Tibial nerve (tissue), 4 donors: ENCODE results near the gene ZNF699.

Experiments used
- EP300 ChIP-seq, 2 donors: sonication (generic); formaldehyde crosslinking; IDR thresholded peaks; one replicate each; pipeline ENCODE4 v1.6.1; 2017; ENCODE audit warnings: antibody characterized with exemption in 2 of 2, mild to moderate bottlenecking in 1 of 2
- POLR2A ChIP-seq, 2 donors: fragments of 450-650 bp; IDR thresholded peaks; one replicate each; pipeline ENCODE4 v1.6.1; 2017; ENCODE audit warnings: antibody characterized with exemption in 2 of 2, mild to moderate bottlenecking in 2 of 2, moderate library complexity in 2 of 2
- TF ChIP-seq, protein P1 (sequence below), 5 experiments: fragments of 200-600 bp in 3 of 5; fragments of 450-650 bp in 2 of 5; sonication (generic) in 3 of 5; IDR thresholded peaks; one replicate each; pipeline ENCODE4 v1.5.1; 2016 to 2019; ENCODE audit warnings: antibody characterized with exemption in 5 of 5, mild to moderate bottlenecking in 3 of 5, moderate library complexity in 2 of 5

DNA sequence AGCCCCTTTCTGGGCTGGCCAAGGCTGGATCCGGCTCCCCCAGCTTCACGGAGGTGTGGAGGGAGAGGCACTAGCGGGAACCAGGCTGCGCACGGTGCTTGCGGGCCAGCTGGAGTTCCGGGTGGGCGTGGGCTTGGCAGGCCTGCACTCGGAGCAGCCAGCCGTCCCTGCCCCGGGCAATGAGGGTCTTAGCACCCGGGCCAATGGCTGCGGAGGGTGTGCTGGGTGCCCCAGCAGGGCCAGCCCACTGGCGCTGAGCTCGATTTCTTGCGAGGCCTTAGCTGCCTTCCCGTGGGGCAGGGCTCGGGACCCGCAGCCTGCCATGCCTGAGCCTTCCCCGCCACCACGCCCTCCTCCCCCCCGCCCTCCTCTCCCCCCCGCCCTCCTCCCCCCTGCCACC, 11.7 kb upstream of the ZNF699 start:
- no peak for TF ChIP-seq POLR2A (IDR thresholded peaks at IDR 0.05)
- TF ChIP-seq, protein P1, sequence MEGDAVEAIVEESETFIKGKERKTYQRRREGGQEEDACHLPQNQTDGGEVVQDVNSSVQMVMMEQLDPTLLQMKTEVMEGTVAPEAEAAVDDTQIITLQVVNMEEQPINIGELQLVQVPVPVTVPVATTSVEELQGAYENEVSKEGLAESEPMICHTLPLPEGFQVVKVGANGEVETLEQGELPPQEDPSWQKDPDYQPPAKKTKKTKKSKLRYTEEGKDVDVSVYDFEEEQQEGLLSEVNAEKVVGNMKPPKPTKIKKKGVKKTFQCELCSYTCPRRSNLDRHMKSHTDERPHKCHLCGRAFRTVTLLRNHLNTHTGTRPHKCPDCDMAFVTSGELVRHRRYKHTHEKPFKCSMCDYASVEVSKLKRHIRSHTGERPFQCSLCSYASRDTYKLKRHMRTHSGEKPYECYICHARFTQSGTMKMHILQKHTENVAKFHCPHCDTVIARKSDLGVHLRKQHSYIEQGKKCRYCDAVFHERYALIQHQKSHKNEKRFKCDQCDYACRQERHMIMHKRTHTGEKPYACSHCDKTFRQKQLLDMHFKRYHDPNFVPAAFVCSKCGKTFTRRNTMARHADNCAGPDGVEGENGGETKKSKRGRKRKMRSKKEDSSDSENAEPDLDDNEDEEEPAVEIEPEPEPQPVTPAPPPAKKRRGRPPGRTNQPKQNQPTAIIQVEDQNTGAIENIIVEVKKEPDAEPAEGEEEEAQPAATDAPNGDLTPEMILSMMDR (IDR thresholded peaks at IDR 0.05), result no peak
- TF ChIP-seq EP300 (IDR thresholded peaks at IDR 0.05), result no peak
